Psoas muscle (tissue), 8 donors: ENCODE measurements around the gene CORIN. TPM values are rescaled to one million over a fixed set of nuclear protein-coding genes. Genes with fewer than 3 reads are reported as not detected.

Experiments used
- ATAC-seq, 4 donors: fragments of 200-7000 bp; cut with Tn5 transposase; one replicate each; pipeline ENCODE4 v1.9.1; 2020; ENCODE audit warnings: moderate library complexity in 3 of 4, mild to moderate bottlenecking in 2 of 4
- DNase-seq, 2 donors: peaks; one replicate each; pipeline ENCODE4 v3.0.0-alpha.2; 2020
- H3K27ac ChIP-seq: fragments of 200-600 bp; one replicate; pipeline ENCODE4 v1.8.0; 2022
- H3K27me3 ChIP-seq, 3 donors: fragments of 200-600 bp in 1 of 3; one replicate each; pipeline versions ENCODE4 v1.6.1 to v1.8.0; 2013 to 2022; ENCODE audit warnings: low read length in 2 of 3, mild to moderate bottlenecking in 2 of 3, moderate library complexity in 1 of 3; ENCODE audit not compliant: insufficient read depth in 3 of 3
- H3K36me3 ChIP-seq, 2 donors: fragments of 200-600 bp in 1 of 2; one replicate each; pipeline versions ENCODE4 v1.6.1 to v1.8.0; 2013 to 2022; ENCODE audit warnings: low read depth in 1 of 2, mild to moderate bottlenecking in 1 of 2, moderate library complexity in 1 of 2; ENCODE audit not compliant: insufficient read depth in 1 of 2
- H3K4me1 ChIP-seq: fragments of 200-600 bp; one replicate; pipeline ENCODE4 v1.8.0; 2022
- H3K4me3 ChIP-seq: fragments of 200-600 bp; one replicate; pipeline ENCODE4 v1.8.0; 2022; ENCODE audit warnings: mild to moderate bottlenecking
- H3K9me3 ChIP-seq: fragments of 200-600 bp; one replicate; pipeline ENCODE4 v1.8.0; 2022
- WGBS, 3 donors: extraction: QIAGEN DNeasy Blood & Tissue Kit; methylation state at CpG; one replicate each; pipeline versions ENCODE4 v1.1.6 to v1.1.7; 2013; 5-methylcytosine and 5-hydroxymethylcytosine counted together
- intact Hi-C, 2 donors: fragments of 100-400 bp; cut with DNase I; formaldehyde crosslinking; loops; one replicate each; pipeline versions ENCODE4 v1.11.0 to v1.14.2; 2022
- polyA plus RNA-seq, 3 donors: library from polyadenylated mRNA; stranded (reverse); fragments of 200-250 nt; gene quantifications; one replicate each; pipeline ENCODE4 v1.2.3, GENCODE V29; 2013
- total RNA-seq, 4 donors: library from RNA; stranded (reverse); fragmentation: NEBNext Ultra II Directional in 2 of 4; extraction: Animal tissue kit (Norgen Biotek cat#: 25700) in 2 of 4; gene quantifications; one replicate each; pipeline versions ENCODE4 v1.2.1 to v1.2.4, GENCODE V29; 2021 to 2023
- TF ChIP-seq, protein P1 (sequence below): fragments of 200-600 bp; IDR thresholded peaks from one replicate; pipeline ENCODE4 v1.8.0; 2022; ENCODE audit warnings: antibody characterized with exemption
- donor health status: healthy with polysubstance abuse.
- donor health status: DM: no; HTN: no; CAD: no; lungs with moderate emphysema.
- donor health status: Bipolar disorder and iron deficiency.
- donor health status: healthy.
- donor health status: DM: yes; HTN: yes; CAD: no.
- donor health status: DM: no; HTN: no; CAD: no.
- donor health status: DM: no; HTN: no; CAD: no.
- donor health status: DM: yes; HTN: yes; CAD: no.

Gene CORIN
- total and polyA plus RNA-seq, 7 donors, result 0.03 to 1.3 (median 0.16) TPM; not detected in 1

DNA sequence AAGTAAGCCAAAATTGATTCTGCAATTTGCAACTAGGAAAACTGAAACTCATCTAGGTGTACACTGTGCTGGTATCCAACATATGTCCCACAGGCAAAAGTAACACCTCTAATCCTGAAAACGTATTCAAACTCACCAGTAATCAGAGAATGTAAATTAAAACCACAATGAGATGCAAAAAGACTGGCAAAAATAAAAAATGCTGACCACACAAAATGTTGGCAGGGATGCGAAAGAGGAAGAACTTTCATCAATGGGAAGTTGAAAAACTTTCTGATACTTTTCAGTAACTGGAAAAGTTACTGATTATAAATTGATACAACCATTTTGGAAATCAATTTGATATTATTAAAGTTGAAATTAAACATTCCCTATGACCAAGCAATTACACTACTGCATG is 20.1 kb upstream of the CORIN start:
- peaks cover 2 to 14% of the 10 kb centered on the region in 2 donors for H3K36me3 ChIP-seq
- no peak for DNase-seq
- WGBS, 3 donors, result 79 to 90% (median 88%) methylated on average over 2 of the region's 2 CpGs
- H3K27me3 ChIP-seq, result no peaks in the 10 kb centered on the region
- H3K4me3 ChIP-seq, result no peak overlapping the region
- H3K27ac ChIP-seq, result no peak overlapping the region
- H3K9me3 ChIP-seq, result no peaks in the 10 kb centered on the region
- H3K4me1 ChIP-seq, result no peaks in the 10 kb centered on the region
- intact Hi-C loops, result no loop called here
- ATAC-seq, result no peak
- TF ChIP-seq, protein P1, sequence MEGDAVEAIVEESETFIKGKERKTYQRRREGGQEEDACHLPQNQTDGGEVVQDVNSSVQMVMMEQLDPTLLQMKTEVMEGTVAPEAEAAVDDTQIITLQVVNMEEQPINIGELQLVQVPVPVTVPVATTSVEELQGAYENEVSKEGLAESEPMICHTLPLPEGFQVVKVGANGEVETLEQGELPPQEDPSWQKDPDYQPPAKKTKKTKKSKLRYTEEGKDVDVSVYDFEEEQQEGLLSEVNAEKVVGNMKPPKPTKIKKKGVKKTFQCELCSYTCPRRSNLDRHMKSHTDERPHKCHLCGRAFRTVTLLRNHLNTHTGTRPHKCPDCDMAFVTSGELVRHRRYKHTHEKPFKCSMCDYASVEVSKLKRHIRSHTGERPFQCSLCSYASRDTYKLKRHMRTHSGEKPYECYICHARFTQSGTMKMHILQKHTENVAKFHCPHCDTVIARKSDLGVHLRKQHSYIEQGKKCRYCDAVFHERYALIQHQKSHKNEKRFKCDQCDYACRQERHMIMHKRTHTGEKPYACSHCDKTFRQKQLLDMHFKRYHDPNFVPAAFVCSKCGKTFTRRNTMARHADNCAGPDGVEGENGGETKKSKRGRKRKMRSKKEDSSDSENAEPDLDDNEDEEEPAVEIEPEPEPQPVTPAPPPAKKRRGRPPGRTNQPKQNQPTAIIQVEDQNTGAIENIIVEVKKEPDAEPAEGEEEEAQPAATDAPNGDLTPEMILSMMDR, result no peak

DNA sequence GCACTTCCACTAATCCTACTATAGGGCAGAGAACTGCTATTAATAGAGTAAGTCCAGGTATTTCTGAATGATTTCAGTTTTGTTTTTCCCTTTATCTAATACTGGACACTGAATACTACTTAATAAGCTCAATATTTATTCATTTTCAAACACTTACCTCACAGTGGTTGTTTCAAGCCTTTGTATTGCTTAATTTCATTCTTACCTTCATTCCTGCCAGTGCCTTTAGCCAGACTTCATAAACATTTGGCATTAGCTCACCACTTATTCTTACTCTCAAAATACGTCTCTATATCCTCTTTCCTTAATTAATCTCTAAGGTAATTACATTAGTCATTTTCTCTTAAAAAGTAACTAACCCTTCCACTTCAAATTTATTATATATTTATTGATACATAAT is 18.8 kb upstream of the CORIN start:
- Histone ChIP-seq H3K36me3 (peaks cover 2 to 11% of the 10 kb centered on the region in 2 donors), H3K4me3 (no peak overlapping the region), H3K4me1 (no peaks in the 10 kb centered on the region), H3K9me3 (no peaks in the 10 kb centered on the region), H3K27ac (no peak overlapping the region), H3K27me3 (no peaks in the 10 kb centered on the region)
- TF ChIP-seq, protein P1, result no peak
- ATAC-seq, result no peak
- intact Hi-C loops, result no loop called here
- DNase-seq, result no peak
- 63 to 95% (median 92%) methylated on average over 1 of the region's 1 CpG for WGBS, 3 donors

GRCh38 chr4:47855350-47855749 is 17.5 kb upstream of the CORIN start:
- Histone ChIP-seq H3K4me1 (no peaks in the 10 kb centered on the region), H3K4me3 (no peak overlapping the region), H3K27me3 (no peaks in the 10 kb centered on the region), H3K36me3 (peaks cover 2 to 25% of the 10 kb centered on the region in 2 donors), H3K27ac (no peak overlapping the region), H3K9me3 (no peaks in the 10 kb centered on the region)
- TF ChIP-seq, protein P1, result no peak
- no peak for ATAC-seq
- WGBS, 3 donors, result 90 to 93% (median 91%) methylated on average over 2 of the region's 2 CpGs
- intact Hi-C loops, result no loop called here
- DNase-seq, result no peak

DNA sequence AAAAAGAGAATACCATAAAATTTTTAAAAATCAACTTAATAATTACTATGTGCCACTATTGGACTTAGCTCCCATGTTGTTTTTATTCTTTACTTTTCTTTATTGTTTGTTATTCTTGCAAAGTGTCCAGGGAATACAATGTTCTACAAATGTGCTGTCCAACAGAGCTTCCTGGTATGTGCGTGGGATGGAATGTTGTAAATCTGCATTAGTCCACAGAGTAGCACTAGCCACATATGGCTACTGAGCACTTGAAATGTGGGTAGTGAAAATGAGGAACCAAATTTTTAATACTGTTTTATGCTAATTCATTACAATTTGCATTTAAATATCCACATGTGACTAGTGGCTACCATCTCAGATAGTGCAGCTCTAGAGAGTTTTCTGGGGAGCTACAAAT is 14.3 kb upstream of the CORIN start:
- H3K9me3 ChIP-seq, result no peaks in the 10 kb centered on the region
- no peak overlapping the region for H3K4me3 ChIP-seq
- H3K27me3 ChIP-seq, result no peaks in the 10 kb centered on the region
- peaks cover 2 to 29% of the 10 kb centered on the region in 2 donors for H3K36me3 ChIP-seq
- no peak for ATAC-seq
- 70 to 83% (median 80%) methylated on average over 1 of the region's 1 CpG for WGBS, 3 donors
- TF ChIP-seq, protein P1, result no peak
- no peak for DNase-seq
- H3K27ac ChIP-seq, result no peak overlapping the region
- intact Hi-C loops, result no loop called here
- no peaks in the 10 kb centered on the region for H3K4me1 ChIP-seq

- no peaks in the 10 kb centered on the region for H3K27me3 ChIP-seq
- ATAC-seq (no peak), DNase-seq (no peak)
- no peaks in the 10 kb centered on the region for H3K4me1 ChIP-seq
- no peaks in the 10 kb centered on the region for H3K9me3 ChIP-seq
- intact Hi-C loops, result no loop called here
- TF ChIP-seq, protein P1, result no peak
- 57 to 67% (median 65%) methylated on average over 1 of the region's 1 CpG for WGBS, 3 donors
- no peak overlapping the region for H3K27ac ChIP-seq
- H3K4me3 ChIP-seq, result no peak overlapping the region
- peaks cover 2 to 27% of the 10 kb centered on the region in 2 donors for H3K36me3 ChIP-seq
Measured at GRCh38 chr4:47849466-47849865, 11.6 kb upstream of the CORIN start.
